Mucosa of rectum (tissue), 2 donors: ENCODE measurements around the gene C2orf72.

ENCODE experiments used
- H3K27ac ChIP-seq, 2 donors: one replicate each; pipeline ENCODE4 v1.7.0; 2013; ENCODE audit warnings: inconsistent platforms in 2 of 2, low read depth in 2 of 2, low read length in 2 of 2
- H3K27me3 ChIP-seq, 2 donors: one replicate each; pipeline ENCODE4 v1.7.0; 2013; ENCODE audit warnings: low read length in 2 of 2; ENCODE audit not compliant: control insufficient read depth in 2 of 2, insufficient read depth in 2 of 2
- H3K36me3 ChIP-seq, 2 donors: one replicate each; pipeline ENCODE4 v1.7.0; 2013; ENCODE audit warnings: low read length in 2 of 2; ENCODE audit not compliant: control insufficient read depth in 2 of 2, insufficient read depth in 2 of 2
- H3K4me1 ChIP-seq, 2 donors: one replicate each; pipeline ENCODE4 v1.7.0; 2013; ENCODE audit warnings: low read length in 2 of 2, mild to moderate bottlenecking in 1 of 2; ENCODE audit not compliant: control insufficient read depth in 2 of 2, insufficient read depth in 2 of 2
- H3K4me3 ChIP-seq, 2 donors: one replicate each; pipeline ENCODE4 v1.7.0; 2013; ENCODE audit warnings: low read length in 2 of 2
- H3K9ac ChIP-seq, 2 donors: one replicate each; pipeline ENCODE4 v1.7.0; 2013; ENCODE audit warnings: low read length in 2 of 2, low read depth in 1 of 2, mild to moderate bottlenecking in 1 of 2
- H3K9me3 ChIP-seq, 2 donors: one replicate each; pipeline ENCODE4 v1.7.0; 2013; ENCODE audit warnings: low read length in 2 of 2; ENCODE audit not compliant: control insufficient read depth in 2 of 2
- donor health status: healthy.
- donor health status: Normal muscosa, but diverticular disease.

C2orf72 gene

GRCh38 chr2:231032575-231033140 lies 4.7 kb upstream of the C2orf72 start:
- H3K4me3 ChIP-seq: no peak overlapping the region
- H3K9me3 ChIP-seq: no peaks in the 10 kb centered on the region

DNA sequence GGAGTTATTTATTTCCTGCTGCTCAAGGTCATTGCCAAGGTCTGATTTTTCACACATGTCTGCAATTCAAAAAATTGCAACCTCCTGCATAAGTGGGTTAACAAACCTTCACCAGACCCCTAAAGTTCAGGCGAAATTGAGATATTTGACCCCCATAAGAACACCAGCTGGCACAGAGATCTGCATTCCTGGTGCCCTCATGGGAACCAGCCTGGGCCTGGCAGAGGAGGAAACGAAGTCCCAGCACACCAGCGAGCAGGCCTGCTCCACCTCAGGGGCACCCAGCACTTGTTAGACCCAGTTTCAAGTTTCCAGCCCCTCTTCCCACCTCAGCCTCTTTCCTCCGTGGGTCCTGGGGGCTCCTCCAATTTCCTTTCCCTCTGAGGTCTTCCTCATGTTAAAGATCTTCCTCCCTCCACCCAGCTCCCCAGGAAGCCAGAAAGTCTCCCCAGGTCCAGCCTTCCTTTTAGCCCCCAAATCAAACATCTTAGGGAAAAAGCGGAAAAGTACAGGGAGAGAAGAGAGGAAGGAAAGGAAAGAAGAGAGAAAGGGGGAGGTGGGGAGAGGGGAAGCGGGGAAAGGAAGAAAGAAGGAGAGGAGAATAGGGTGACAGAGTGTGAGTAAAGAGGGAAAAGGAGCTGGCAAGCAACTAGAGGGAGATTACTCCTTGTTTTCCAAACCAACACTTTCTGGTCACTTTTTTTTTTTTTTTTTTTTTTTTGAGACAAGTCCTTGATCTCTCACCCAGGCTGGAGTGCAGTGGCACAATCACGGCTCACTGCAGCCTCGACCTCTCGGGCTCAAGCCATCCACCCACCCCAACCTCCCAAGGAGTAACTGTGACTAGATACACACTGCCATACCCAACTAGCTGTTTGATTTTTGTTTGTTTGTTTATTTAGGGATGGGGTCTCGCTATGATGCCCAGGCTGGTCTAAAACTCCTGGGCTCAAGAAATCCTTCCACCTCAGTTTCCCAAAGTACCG lies 3.9 kb upstream of the C2orf72 start:
- peaks cover 12 to 18% of the 10 kb centered on the region in 2 donors for H3K4me1 ChIP-seq
- no peaks in the 10 kb centered on the region for H3K36me3 ChIP-seq
- peaks cover 0 to 2% of the 10 kb centered on the region in 2 donors for H3K27me3 ChIP-seq
- H3K9me3 ChIP-seq: no peaks in the 10 kb centered on the region
- H3K9ac ChIP-seq: no peak overlapping the region
- peak overlapping the region; percentile 2 to 49 for H3K27ac ChIP-seq
- H3K4me3 ChIP-seq: no peak overlapping the region

More at GRCh38 chr2:231032575-231033140, 4.7 kb upstream of the C2orf72 start:
- Histone ChIP-seq H3K9ac (no peak overlapping the region), H3K27me3 (peaks cover 0 to 2% of the 10 kb centered on the region in 2 donors), H3K27ac (no peak overlapping the region), H3K4me1 (peaks cover 12 to 18% of the 10 kb centered on the region in 2 donors), H3K36me3 (no peaks in the 10 kb centered on the region)

GRCh38 chr2:231034291-231034882 lies 2.9 kb upstream of the C2orf72 start:
- H3K36me3 ChIP-seq: no peaks in the 10 kb centered on the region
- no peak overlapping the region for H3K9ac ChIP-seq
- H3K27me3 ChIP-seq: peaks cover 2 to 3% of the 10 kb centered on the region in 2 donors
- H3K9me3 ChIP-seq: no peaks in the 10 kb centered on the region
- peaks cover 12 to 18% of the 10 kb centered on the region in 2 donors for H3K4me1 ChIP-seq
- no peak overlapping the region for H3K4me3 ChIP-seq
- H3K27ac ChIP-seq: peak overlapping the region; percentile 61 to 64

DNA sequence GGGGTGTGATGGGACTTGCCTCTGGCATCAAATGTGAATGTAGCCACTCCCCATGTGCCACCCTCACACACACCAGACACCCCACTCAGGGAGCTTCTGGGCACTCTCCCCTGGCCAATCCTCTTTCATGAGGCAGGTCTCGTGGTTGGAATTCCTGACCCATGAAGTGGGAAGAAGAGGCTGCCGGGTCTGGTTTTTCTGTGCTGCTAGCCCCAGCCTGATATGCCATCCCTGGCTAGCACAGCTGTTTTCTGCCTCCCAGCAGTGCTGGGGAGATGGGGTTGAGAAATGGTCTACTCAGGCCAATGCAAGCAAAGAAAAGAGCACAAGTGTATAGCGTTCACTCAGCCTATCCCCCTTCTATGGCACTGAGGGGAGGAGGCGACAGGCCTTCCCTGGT lies 1.2 kb upstream of the C2orf72 start:
- H3K27me3 ChIP-seq: peaks cover 2 to 6% of the 10 kb centered on the region in 2 donors
- H3K9ac ChIP-seq: no peak overlapping the region
- no peaks in the 10 kb centered on the region for H3K9me3 ChIP-seq
- H3K4me3 ChIP-seq: no peak overlapping the region
- no peak overlapping the region for H3K27ac ChIP-seq
- H3K4me1 ChIP-seq: peaks cover 12 to 18% of the 10 kb centered on the region in 2 donors
- H3K36me3 ChIP-seq: peaks cover under 1 to 2% of the 10 kb centered on the region in 2 donors

DNA sequence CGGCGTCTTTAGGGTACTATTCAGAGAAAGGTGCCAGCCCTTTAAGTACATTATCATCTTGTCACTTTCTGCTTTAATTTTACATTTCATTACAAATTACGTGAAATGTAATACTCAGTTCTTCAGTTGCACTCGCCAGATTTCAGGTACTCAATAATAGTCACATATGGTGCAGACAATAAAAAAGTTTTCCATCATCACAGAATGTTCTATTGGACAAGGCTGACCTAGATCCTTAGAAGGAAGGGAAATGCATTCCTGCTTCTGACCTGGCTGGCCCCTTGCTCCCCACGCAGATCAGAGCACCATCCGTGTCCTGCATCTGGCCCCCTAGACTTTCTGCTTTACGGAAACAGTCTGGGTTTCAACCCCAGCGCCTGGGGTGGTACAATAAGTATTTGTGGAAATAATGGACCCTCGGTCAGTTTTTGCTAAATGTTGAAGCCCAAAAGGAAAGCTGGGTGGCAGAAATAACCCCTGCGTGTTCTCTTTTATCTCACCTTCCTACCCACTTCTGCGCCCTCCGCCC lies 681 bp upstream of the C2orf72 start:
- no peak overlapping the region for H3K27ac ChIP-seq
- H3K9me3 ChIP-seq: no peaks in the 10 kb centered on the region
- no peak overlapping the region for H3K4me3 ChIP-seq
- H3K4me1 ChIP-seq: peaks cover 12 to 18% of the 10 kb centered on the region in 2 donors
- peaks cover 2 to 6% of the 10 kb centered on the region in 2 donors for H3K27me3 ChIP-seq
- H3K36me3 ChIP-seq: peaks cover 5 to 6% of the 10 kb centered on the region in 2 donors
- no peak overlapping the region for H3K9ac ChIP-seq

DNA sequence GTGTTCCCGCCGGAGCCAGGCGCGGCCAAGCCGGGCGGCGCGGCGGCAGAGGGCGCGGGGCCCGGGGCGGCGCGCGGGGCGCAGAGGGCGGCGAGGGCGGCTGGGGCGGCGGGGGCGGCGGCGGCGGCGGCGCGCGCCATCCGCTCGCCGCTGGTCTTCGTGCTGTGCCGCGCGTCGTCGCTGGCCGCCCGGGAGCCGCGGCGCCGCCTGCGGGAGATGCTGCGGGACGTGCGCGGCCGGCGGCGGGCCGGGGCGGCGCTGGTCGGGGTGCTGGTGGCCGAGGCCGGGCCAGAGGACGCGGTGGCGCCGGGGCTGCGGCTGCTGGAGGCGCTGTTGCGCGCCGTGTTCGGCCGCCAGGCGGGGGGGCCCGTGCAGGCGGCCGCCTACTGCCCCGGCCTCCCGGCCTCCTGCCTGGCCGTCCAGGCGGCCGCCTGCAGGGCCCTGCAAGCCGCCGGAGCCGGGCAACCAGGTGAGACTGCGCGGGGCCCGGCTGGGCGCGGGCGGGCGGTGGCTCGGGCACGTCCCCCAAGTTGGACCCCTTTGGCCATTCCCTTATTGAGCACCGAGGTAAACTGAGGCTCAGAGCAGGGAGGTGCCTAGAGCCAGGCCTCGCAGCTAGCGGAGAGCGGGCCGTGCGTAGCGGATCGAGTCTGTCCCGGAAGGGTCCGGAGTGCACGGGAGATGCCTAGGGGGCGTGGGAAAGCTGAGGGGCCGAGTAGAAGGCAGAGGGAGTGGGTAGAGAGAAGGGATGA lies 584 bp downstream of the C2orf72 start:
- peaks cover 9 to 14% of the 10 kb centered on the region in 2 donors for H3K4me1 ChIP-seq
- H3K27me3 ChIP-seq: peaks cover 2 to 6% of the 10 kb centered on the region in 2 donors
- peak overlapping the region in 1 of 2 donors; percentile 32 for H3K27ac ChIP-seq
- H3K4me3 ChIP-seq: peak overlapping the region; percentile 76 to 77
- H3K9me3 ChIP-seq: no peaks in the 10 kb centered on the region
- peaks cover 5 to 11% of the 10 kb centered on the region in 2 donors for H3K36me3 ChIP-seq
- peak overlapping the region in 1 of 2 donors; percentile 66 for H3K9ac ChIP-seq

DNA sequence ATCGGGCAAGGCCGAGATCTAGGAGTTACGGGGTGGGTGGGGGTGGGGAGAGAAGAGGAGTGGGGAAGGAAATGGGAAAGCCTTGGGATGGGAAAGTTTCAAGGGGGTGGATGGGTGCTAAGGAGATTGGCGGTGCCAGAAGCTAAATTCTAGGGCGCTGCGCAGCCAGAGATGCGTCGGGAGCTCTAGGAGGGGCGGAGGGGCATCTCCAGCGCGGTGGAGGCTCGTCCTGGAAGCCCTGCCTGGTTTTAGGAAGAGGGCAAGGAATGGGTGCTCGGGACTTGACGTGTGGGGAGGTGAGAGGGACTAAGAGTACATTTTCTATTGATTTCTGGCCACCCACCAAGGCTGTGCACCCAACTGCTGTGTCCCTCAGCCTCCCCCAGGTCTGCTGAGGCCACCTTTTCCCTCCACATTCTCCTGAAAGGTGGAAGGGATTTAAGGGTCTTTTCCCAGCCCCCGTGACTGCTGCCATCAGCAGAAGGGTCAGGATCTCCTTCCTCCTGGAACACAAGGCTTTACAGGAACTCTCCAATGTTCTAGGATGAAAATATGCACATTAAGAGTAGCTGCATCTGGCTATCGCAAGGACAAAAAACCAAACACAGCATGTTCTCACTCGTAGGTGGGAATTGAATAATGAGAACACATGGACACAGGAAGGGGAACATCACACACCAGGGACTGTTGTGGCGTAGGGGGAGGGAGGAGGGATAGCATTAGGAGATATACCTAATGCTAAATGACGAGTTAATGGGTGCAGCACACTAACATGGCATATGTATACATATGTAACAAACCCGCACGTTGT lies 1.4 kb downstream of the C2orf72 start:
- H3K27me3 ChIP-seq: peaks cover 2 to 6% of the 10 kb centered on the region in 2 donors
- H3K27ac ChIP-seq: no peak overlapping the region
- peak overlapping the region; percentile 32 to 66 for H3K9ac ChIP-seq
- peaks cover 5 to 12% of the 10 kb centered on the region in 2 donors for H3K36me3 ChIP-seq
- H3K9me3 ChIP-seq: no peaks in the 10 kb centered on the region
- peaks cover 4 to 7% of the 10 kb centered on the region in 2 donors for H3K4me1 ChIP-seq
- H3K4me3 ChIP-seq: peak overlapping the region; percentile 76 to 77

DNA sequence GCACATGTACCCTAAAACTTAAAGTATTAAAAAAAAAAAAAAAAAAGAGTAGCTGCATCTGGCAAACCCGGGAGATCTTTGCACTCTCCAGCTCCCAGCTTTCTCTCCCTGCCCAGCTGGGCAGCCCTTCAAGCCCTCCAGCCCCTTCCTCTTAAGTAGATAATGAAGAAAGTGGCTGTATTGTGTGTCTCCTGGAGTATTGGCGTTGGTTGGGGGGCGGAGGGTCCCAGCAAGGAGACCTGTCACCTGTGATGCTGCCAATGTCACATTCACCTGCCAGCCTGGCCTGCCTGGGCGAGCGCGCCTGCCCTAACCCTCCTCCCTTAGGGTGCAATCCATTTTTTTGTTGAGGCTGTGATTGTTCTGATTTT lies 2.0 kb downstream of the C2orf72 start:
- peaks cover 2 to 6% of the 10 kb centered on the region in 2 donors for H3K27me3 ChIP-seq
- peaks cover 5 to 16% of the 10 kb centered on the region in 2 donors for H3K36me3 ChIP-seq
- peaks cover 3% of the 10 kb centered on the region in 2 donors for H3K4me1 ChIP-seq
- no peak overlapping the region for H3K4me3 ChIP-seq
- H3K9ac ChIP-seq: no peak overlapping the region
- no peaks in the 10 kb centered on the region for H3K9me3 ChIP-seq
- H3K27ac ChIP-seq: no peak overlapping the region
